H9 (cell line): ENCODE results near the gene ERFL. TPM values are rescaled to one million over a fixed set of nuclear protein-coding genes. Genes with fewer than 3 reads are reported as not detected.

Experiments
- DNase-seq: peaks from one replicate; pipeline ENCODE4 v3.0.0-alpha.2; 2017
- H2AFZ ChIP-seq: one replicate; pipeline ENCODE4 v1.6.1; 2013; ENCODE audit warnings: mild to moderate bottlenecking, low read length, control low read depth, moderate library complexity
- H2AK5ac ChIP-seq: 2 replicates; pipeline ENCODE4 v1.6.1; 2013; ENCODE audit warnings: low read length, control low read depth, mixed read lengths; ENCODE audit not compliant: insufficient read length
- H2BK120ac ChIP-seq: one replicate; pipeline ENCODE4 v1.6.1; 2013; ENCODE audit warnings: low read depth, mild to moderate bottlenecking, low read length, control low read depth, inconsistent platforms; ENCODE audit not compliant: poor library complexity, severe bottlenecking
- H2BK12ac ChIP-seq: 2 replicates; pipeline ENCODE4 v1.6.1; 2013; ENCODE audit warnings: low read length, control low read depth, mixed read lengths, low read depth; ENCODE audit not compliant: insufficient read length
- H2BK15ac ChIP-seq: 2 replicates; pipeline ENCODE4 v1.6.1; 2013; ENCODE audit warnings: low read depth, low read length, control low read depth
- H2BK20ac ChIP-seq: one replicate; pipeline ENCODE4 v1.6.1; 2013; ENCODE audit warnings: low read depth, mild to moderate bottlenecking, low read length, control low read depth, inconsistent platforms; ENCODE audit not compliant: poor library complexity, severe bottlenecking
- H2BK5ac ChIP-seq: 2 replicates; pipeline ENCODE4 v1.6.1; 2013; ENCODE audit warnings: low read length, control low read depth, mixed read lengths; ENCODE audit not compliant: insufficient read length
- H3K14ac ChIP-seq: 2 replicates; pipeline ENCODE4 v1.6.1; 2013; ENCODE audit warnings: low read length, control low read depth; ENCODE audit not compliant: insufficient read depth
- H3K18ac ChIP-seq: 2 replicates; pipeline ENCODE4 v1.6.1; 2013; ENCODE audit warnings: low read depth, mild to moderate bottlenecking, mixed read lengths, low read length, control low read depth; ENCODE audit not compliant: insufficient read length
- H3K23ac ChIP-seq: 2 replicates; pipeline ENCODE4 v1.6.1; 2013; ENCODE audit warnings: low read length, control low read depth, mixed read lengths, low read depth; ENCODE audit not compliant: insufficient read length
- H3K23me2 ChIP-seq: 2 replicates; pipeline ENCODE4 v1.6.1; 2013; ENCODE audit warnings: low read depth, mild to moderate bottlenecking, mixed read lengths, low read length, control low read depth; ENCODE audit not compliant: insufficient read length, poor library complexity, severe bottlenecking
- H3K27ac ChIP-seq: 2 replicates; pipeline ENCODE4 v1.5.1; 2013; ENCODE audit warnings: low read length, control low read depth, mixed read lengths, low read depth; ENCODE audit not compliant: insufficient read length
- H3K27me3 ChIP-seq: 2 replicates; pipeline ENCODE4 v1.6.1; 2013; ENCODE audit warnings: low read length, control low read depth, inconsistent platforms; ENCODE audit not compliant: insufficient read depth
- H3K4ac ChIP-seq: 2 replicates; pipeline ENCODE4 v1.6.1; 2013; ENCODE audit warnings: low read depth, mild to moderate bottlenecking, control low read depth, inconsistent platforms, low read length, moderate library complexity
- H3K4me1 ChIP-seq: 2 replicates; pipeline ENCODE4 v1.6.1; 2013; ENCODE audit warnings: low read length, control low read depth, inconsistent platforms; ENCODE audit not compliant: insufficient read depth
- H3K4me2 ChIP-seq: 2 replicates; pipeline ENCODE4 v1.6.1; 2013; ENCODE audit warnings: low read length, control low read depth, mixed read lengths; ENCODE audit not compliant: insufficient read length, insufficient read depth
- H3K56ac ChIP-seq: 2 replicates; pipeline ENCODE4 v1.6.1; 2013; ENCODE audit warnings: low read depth, mild to moderate bottlenecking, mixed read lengths, low read length, control low read depth; ENCODE audit not compliant: insufficient read length
- H3K79me1 ChIP-seq: 2 replicates; pipeline ENCODE4 v1.6.1; 2013; ENCODE audit warnings: low read depth, mild to moderate bottlenecking, moderate library complexity, low read length, control low read depth, inconsistent platforms; ENCODE audit not compliant: insufficient read depth, poor library complexity, severe bottlenecking
- H3K79me2 ChIP-seq: 2 replicates; pipeline ENCODE4 v1.6.1; 2013; ENCODE audit warnings: low read length, control low read depth, inconsistent platforms; ENCODE audit not compliant: insufficient read depth
- H3K9ac ChIP-seq: 2 replicates; pipeline ENCODE4 v1.6.1; 2013; ENCODE audit warnings: low read length, control low read depth, mixed read lengths; ENCODE audit not compliant: insufficient read length; ENCODE audit errors: extremely low read depth
- H3K9me3 ChIP-seq: one replicate; pipeline ENCODE4 v1.6.1; 2013; ENCODE audit warnings: low read depth, low read length, inconsistent platforms; ENCODE audit not compliant: control insufficient read depth
- H3T11ph ChIP-seq: one replicate; pipeline ENCODE4 v1.6.1; 2013; ENCODE audit warnings: mild to moderate bottlenecking, low read length, control low read depth, inconsistent platforms
- H4K20me1 ChIP-seq: one replicate; pipeline ENCODE4 v1.6.1; 2013; ENCODE audit not compliant: control insufficient read depth, insufficient read length, insufficient read depth
- H4K5ac ChIP-seq: 2 replicates; pipeline ENCODE4 v1.6.1; 2013; ENCODE audit warnings: low read depth, mild to moderate bottlenecking, mixed read lengths, low read length, control low read depth; ENCODE audit not compliant: insufficient read length
- H4K8ac ChIP-seq: replicated peaks from 2 replicates; pipeline ENCODE4 v1.6.1; 2013; ENCODE audit warnings: low read length, control low read depth, mixed read lengths, low read depth; ENCODE audit not compliant: insufficient read length
- H4K91ac ChIP-seq: 2 replicates; pipeline ENCODE4 v1.6.1; 2013; ENCODE audit warnings: low read depth, mild to moderate bottlenecking, moderate library complexity, mixed read lengths, low read length, control low read depth; ENCODE audit not compliant: insufficient read length
- H3K27ac Mint-ChIP-seq, 3 experiments: 2 replicates in 2 of 3; 3 replicates in 1 of 3; pipeline ENCODE4 v1.8.0; 2020 to 2021; ENCODE audit warnings: mixed read lengths in 3 of 3, mild to moderate bottlenecking in 1 of 3, moderate library complexity in 1 of 3
- H3K27me3 Mint-ChIP-seq: 2 replicates; pipeline ENCODE4 v1.8.0; 2021; ENCODE audit warnings: low read depth, mild to moderate bottlenecking, moderate library complexity, mixed read lengths
- H3K36me3 Mint-ChIP-seq, 3 experiments: 2 replicates in 2 of 3; 3 replicates in 1 of 3; pipeline ENCODE4 v1.8.0; 2020 to 2021; ENCODE audit warnings: low read depth in 3 of 3, mixed read lengths in 3 of 3; ENCODE audit not compliant: insufficient read depth in 1 of 3
- H3K4me1 Mint-ChIP-seq, 2 experiments: 2 replicates each; pipeline ENCODE4 v1.8.0; 2020; ENCODE audit warnings: mixed read lengths in 2 of 2
- H3K4me3 Mint-ChIP-seq, 2 experiments: 2 replicates in 1 of 2; 3 replicates in 1 of 2; pipeline ENCODE4 v1.8.0; 2020 to 2021; ENCODE audit warnings: mild to moderate bottlenecking in 2 of 2, mixed read lengths in 2 of 2, moderate library complexity in 1 of 2
- H3K9me3 Mint-ChIP-seq, 2 experiments: 2 replicates in 1 of 2; 3 replicates in 1 of 2; pipeline ENCODE4 v1.8.0; 2020; ENCODE audit warnings: mild to moderate bottlenecking in 2 of 2, mixed read lengths in 2 of 2, moderate library complexity in 1 of 2
- WGBS: extraction: QIAGEN DNeasy Blood & Tissue Kit; methylation state at CpG from one replicate; pipeline ENCODE4 v1.1.7; 2013; ENCODE audit warnings: missing lambda C conversion rate, low lambda C conversion rate, mixed read lengths; ENCODE audit not compliant: insufficient read length; ENCODE audit errors: extremely low coverage; 5-methylcytosine and 5-hydroxymethylcytosine counted together
- total RNA-seq: library from RNA; stranded (reverse); gene quantifications from 2 replicates; pipeline ENCODE4 v1.2.1, GENCODE V29; 2021
- TF ChIP-seq, protein P1 (sequence below): fragments of 200-600 bp; sonication (generic); conservative IDR thresholded peaks from 3 replicates; pipeline ENCODE4 v1.8.0; 2021; ENCODE audit warnings: antibody characterized with exemption, mild to moderate bottlenecking

The ERFL gene
- total RNA-seq, 1 experiment from 2014 or later, result 0.22 TPM

GRCh38 chr19:41860419-41861115 is 67.7 kb downstream of the ERFL start:
- no CpG with 5 or more reads among the region's 45 CpGs for WGBS
- Histone ChIP-seq H4K91ac (no peak overlapping the region), H3K9me3 (no peaks in the 10 kb centered on the region), H3K18ac (peak overlapping the region; percentile 90), H3K4me2 (peak overlapping the region; percentile 90), H3K9ac (peak overlapping the region; percentile 99), H4K5ac (peak overlapping the region; percentile 34), H2BK120ac (no peak overlapping the region), H3K4me1 (no peaks in the 10 kb centered on the region; the same call in 1 of the 2 replicates), H2BK15ac (no peak overlapping the region), H3K23me2 (peaks cover 9% of the 10 kb centered on the region), H4K20me1 (no peaks in the 10 kb centered on the region), H2BK5ac (peak overlapping the region; percentile 27), H3K4ac (peak overlapping the region; percentile 82), H2BK12ac (no peak overlapping the region), H3T11ph (no peak overlapping the region), H2AK5ac (no peak overlapping the region), H3K27ac (no peak overlapping the region), H3K56ac (no peak overlapping the region), H3K14ac (peak overlapping the region; percentile 98), H3K27me3 (no peaks in the 10 kb centered on the region), H2BK20ac (no peak overlapping the region), H3K23ac (no peak overlapping the region), H2AFZ (no peak overlapping the region), H3K79me1 (peaks cover 17% of the 10 kb centered on the region), H4K8ac (no peak overlapping the region), H3K79me2 (peaks cover 29% of the 10 kb centered on the region)
- Mint-ChIP-seq H3K36me3 (peaks cover 45 to 51% (median 50%) of the 10 kb centered on the region in 3 experiments), H3K9me3 (no peaks in the 10 kb centered on the region; a peak in 1 of 5 replicates), H3K4me1 (peaks cover 34 to 42% of the 10 kb centered on the region in 2 experiments), H3K27ac (peak overlapping the region; percentile 94 to 99 (median 97)), H3K4me3 (peak overlapping the region; percentile 84 to 96), H3K27me3 (peaks cover 14% of the 10 kb centered on the region)
- TF ChIP-seq, protein P1, sequence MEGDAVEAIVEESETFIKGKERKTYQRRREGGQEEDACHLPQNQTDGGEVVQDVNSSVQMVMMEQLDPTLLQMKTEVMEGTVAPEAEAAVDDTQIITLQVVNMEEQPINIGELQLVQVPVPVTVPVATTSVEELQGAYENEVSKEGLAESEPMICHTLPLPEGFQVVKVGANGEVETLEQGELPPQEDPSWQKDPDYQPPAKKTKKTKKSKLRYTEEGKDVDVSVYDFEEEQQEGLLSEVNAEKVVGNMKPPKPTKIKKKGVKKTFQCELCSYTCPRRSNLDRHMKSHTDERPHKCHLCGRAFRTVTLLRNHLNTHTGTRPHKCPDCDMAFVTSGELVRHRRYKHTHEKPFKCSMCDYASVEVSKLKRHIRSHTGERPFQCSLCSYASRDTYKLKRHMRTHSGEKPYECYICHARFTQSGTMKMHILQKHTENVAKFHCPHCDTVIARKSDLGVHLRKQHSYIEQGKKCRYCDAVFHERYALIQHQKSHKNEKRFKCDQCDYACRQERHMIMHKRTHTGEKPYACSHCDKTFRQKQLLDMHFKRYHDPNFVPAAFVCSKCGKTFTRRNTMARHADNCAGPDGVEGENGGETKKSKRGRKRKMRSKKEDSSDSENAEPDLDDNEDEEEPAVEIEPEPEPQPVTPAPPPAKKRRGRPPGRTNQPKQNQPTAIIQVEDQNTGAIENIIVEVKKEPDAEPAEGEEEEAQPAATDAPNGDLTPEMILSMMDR, result no peak
- DNase-seq, result no peak
